Ishikawa (cell line): ENCODE measurements around the gene RIN1.
A peak's percentile ranks its signal among the peaks of the same experiment; 100 is the strongest.

Experiments
- CEBPB ChIP-seq: IDR thresholded peaks from 2 replicates; pipeline ENCODE4 v1.6.1; 2012
- CREB1 ChIP-seq: IDR thresholded peaks from 2 replicates; pipeline ENCODE4 v1.6.1; 2012; ENCODE audit warnings: low read depth
- EP300 ChIP-seq: IDR thresholded peaks from 2 replicates; pipeline ENCODE4 v1.6.1; 2012; ENCODE audit warnings: borderline replicate concordance
- FOXM1 ChIP-seq: IDR thresholded peaks from 2 replicates; pipeline ENCODE4 v1.6.1; 2012; ENCODE audit warnings: low read depth, borderline replicate concordance
- MAX ChIP-seq: IDR thresholded peaks from 2 replicates; pipeline ENCODE4 v1.6.1; 2012
- NFIC ChIP-seq: IDR thresholded peaks from 2 replicates; pipeline ENCODE4 v1.6.1; 2012
- RAD21 ChIP-seq: IDR thresholded peaks from 2 replicates; pipeline ENCODE4 v1.6.1; 2012; ENCODE audit warnings: low read depth
- REST ChIP-seq: IDR thresholded peaks from 2 replicates; pipeline ENCODE4 v1.6.1; 2012; ENCODE audit warnings: low read depth, mild to moderate bottlenecking
- TAF1 ChIP-seq: IDR thresholded peaks from 2 replicates; pipeline ENCODE4 v1.6.1; 2012; ENCODE audit warnings: low read depth, mild to moderate bottlenecking
- TCF12 ChIP-seq: IDR thresholded peaks from 2 replicates; pipeline ENCODE4 v1.6.1; 2012; ENCODE audit warnings: low read depth
- TEAD4 ChIP-seq: IDR thresholded peaks from 2 replicates; pipeline ENCODE4 v1.6.1; 2012
- YY1 ChIP-seq: IDR thresholded peaks from 2 replicates; pipeline ENCODE4 v1.6.1; 2012; ENCODE audit warnings: low read depth
- ZBTB7A ChIP-seq: IDR thresholded peaks from 2 replicates; pipeline ENCODE4 v1.6.1; 2012; ENCODE audit warnings: low read depth
- TF ChIP-seq, protein P1 (sequence below): IDR thresholded peaks from 2 replicates; pipeline ENCODE4 v1.6.1; 2012

GRCh38 chr11:66346476-66347424, 10.5 kb upstream of the RIN1 start:
- TF ChIP-seq RAD21 (no peak), ZBTB7A (peak; percentile 62; the same call in 1 of the 2 replicates), CEBPB (no peak), CREB1 (no peak), EP300 (no peak), TCF12 (no peak), REST (0 out of 2 replicates have a peak, but pooled peaks have one; percentile 29), TAF1 (no peak), NFIC (no peak), FOXM1 (no peak), MAX (0 out of 2 replicates have a peak, but pooled peaks have one; percentile 20), TEAD4 (no peak), YY1 (no peak)
- TF ChIP-seq, protein P1, sequence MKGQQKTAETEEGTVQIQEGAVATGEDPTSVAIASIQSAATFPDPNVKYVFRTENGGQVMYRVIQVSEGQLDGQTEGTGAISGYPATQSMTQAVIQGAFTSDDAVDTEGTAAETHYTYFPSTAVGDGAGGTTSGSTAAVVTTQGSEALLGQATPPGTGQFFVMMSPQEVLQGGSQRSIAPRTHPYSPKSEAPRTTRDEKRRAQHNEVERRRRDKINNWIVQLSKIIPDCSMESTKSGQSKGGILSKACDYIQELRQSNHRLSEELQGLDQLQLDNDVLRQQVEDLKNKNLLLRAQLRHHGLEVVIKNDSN: no peak
